Middle frontal gyrus (tissue), 1 donor: ENCODE measurements around the gene CTBP2.
"Not testable (repeated sequence)": the region's sequence is repeated elsewhere in the genome, so short reads cannot be mapped to it uniquely, and the experiment has no call there.

ENCODE experiments used
- DNase-seq: peaks from one replicate; pipeline ENCODE4 v3.0.0-alpha.2; 2015; ENCODE audit warnings: low spot score; ENCODE audit errors: extremely low spot score

Gene CTBP2

GRCh38 chr10:125089469-125089868 lies 70.9 kb downstream of the CTBP2 start:
- DNase-seq: no peak

GRCh38 chr10:125087897-125088215 lies 72.5 kb downstream of the CTBP2 start:
- no peak for DNase-seq

GRCh38 chr10:125087191-125087896 lies 73.0 kb downstream of the CTBP2 start:
- DNase-seq: no peak

- DNase-seq: no peak
Measured at GRCh38 chr10:125086691-125087090, 73.7 kb downstream of the CTBP2 start.

GRCh38 chr10:125085258-125086054 lies 74.9 kb downstream of the CTBP2 start:
- no peak for DNase-seq

GRCh38 chr10:125084614-125085257 lies 75.6 kb downstream of the CTBP2 start:
- no peak for DNase-seq

- DNase-seq: no peak
Measured at GRCh38 chr10:125084191-125084613, 76.2 kb downstream of the CTBP2 start.

- no peak for DNase-seq
Measured at GRCh38 chr10:125083576-125083920, 76.8 kb downstream of the CTBP2 start.

GRCh38 chr10:125082881-125083575 lies 77.3 kb downstream of the CTBP2 start:
- no peak for DNase-seq

GRCh38 chr10:125082471-125082870 lies 77.9 kb downstream of the CTBP2 start:
- DNase-seq: not testable (repeated sequence)

- no peak for DNase-seq
Measured at GRCh38 chr10:125081931-125082330, 78.4 kb downstream of the CTBP2 start.

GRCh38 chr10:125080984-125081383 lies 79.4 kb downstream of the CTBP2 start:
- DNase-seq: no peak

GRCh38 chr10:125080296-125080695 lies 80.1 kb downstream of the CTBP2 start:
- DNase-seq: no peak

GRCh38 chr10:125079091-125079600 lies 81.2 kb downstream of the CTBP2 start:
- DNase-seq: no peak

GRCh38 chr10:125076891-125077541 lies 83.3 kb downstream of the CTBP2 start:
- no peak for DNase-seq

GRCh38 chr10:125076121-125076825 lies 84.1 kb downstream of the CTBP2 start:
- no peak for DNase-seq

GRCh38 chr10:125073996-125074395 lies 86.4 kb downstream of the CTBP2 start:
- no peak for DNase-seq

GRCh38 chr10:125072794-125073193 lies 87.6 kb downstream of the CTBP2 start:
- DNase-seq: no peak

- DNase-seq: no peak
Measured at GRCh38 chr10:125071008-125071407, 89.4 kb downstream of the CTBP2 start.

- no peak for DNase-seq
Measured at GRCh38 chr10:125068406-125068805, 92.0 kb downstream of the CTBP2 start.

GRCh38 chr10:125067764-125068163 lies 92.6 kb downstream of the CTBP2 start:
- DNase-seq: no peak
